CD14-positive monocyte (primary cell): ENCODE measurements around the gene GLI3. TPM values are rescaled to one million over a fixed set of nuclear protein-coding genes. Genes with fewer than 3 reads are reported as not detected.

Experiments
- DNase-seq, 3 donors: peaks; one replicate each; pipeline ENCODE4 v3.0.0-alpha.2; 2011 to 2022
- H2AFZ ChIP-seq: 2 replicates; pipeline ENCODE4 v1.6.0; 2012; ENCODE audit warnings: mild to moderate bottlenecking, low read depth, low read length, inconsistent platforms; ENCODE audit not compliant: insufficient read depth, poor library complexity, severe bottlenecking
- H3K27ac ChIP-seq, 2 donors: 1 replicate in 1 of 2; 2 replicates in 1 of 2; pipeline ENCODE4 v1.5.1; 2012 to 2013; ENCODE audit warnings: low read length in 2 of 2, control low read depth in 1 of 2, inconsistent platforms in 1 of 2, low read depth in 1 of 2, mild to moderate bottlenecking in 1 of 2
- H3K27me3 ChIP-seq, 2 donors: one replicate each; pipeline versions ENCODE4 v1.6.0 to v1.6.1; 2011 to 2013; ENCODE audit warnings: low read length in 2 of 2; ENCODE audit not compliant: control insufficient read depth in 2 of 2, insufficient read depth in 2 of 2
- H3K36me3 ChIP-seq, 2 donors: replicated peaks in 1 of 2; 1 replicate in 1 of 2; 2 replicates in 1 of 2; pipeline versions ENCODE4 v1.5.1 to v1.6.1; 2012 to 2013; ENCODE audit warnings: low read length in 2 of 2, control low read depth in 1 of 2, inconsistent platforms in 1 of 2, mild to moderate bottlenecking in 1 of 2; ENCODE audit not compliant: insufficient read depth in 2 of 2, control insufficient read depth in 1 of 2
- H3K4me1 ChIP-seq, 2 donors: 1 replicate in 1 of 2; 2 replicates in 1 of 2; pipeline versions ENCODE4 v1.5.1 to v1.6.1; 2012 to 2013; ENCODE audit warnings: low read length in 2 of 2, control low read depth in 1 of 2, inconsistent platforms in 1 of 2, mild to moderate bottlenecking in 1 of 2, moderate library complexity in 1 of 2; ENCODE audit not compliant: insufficient read depth in 2 of 2, control insufficient read depth in 1 of 2
- H3K4me2 ChIP-seq: replicated peaks from 2 replicates; pipeline ENCODE3; 2012; ENCODE audit warnings: low read length, moderate library complexity, mild to moderate bottlenecking; ENCODE audit not compliant: poor library complexity, severe bottlenecking; ENCODE audit errors: extremely low read depth
- H3K4me3 ChIP-seq, 3 experiments: fragments of 200-600 bp in 1 of 3; sonication (generic) in 1 of 3; replicated peaks in 1 of 3; 1 replicate in 2 of 3; 2 replicates in 1 of 3; pipeline ENCODE4 v1.5.1; 2011 to 2013; ENCODE audit warnings: low read length in 3 of 3, mild to moderate bottlenecking in 3 of 3, control low read depth in 2 of 3, low read depth in 2 of 3, inconsistent platforms in 1 of 3, moderate library complexity in 1 of 3
- H3K79me2 ChIP-seq: 2 replicates; pipeline ENCODE4 v1.6.0; 2012; ENCODE audit warnings: mild to moderate bottlenecking, control low read depth, inconsistent platforms, low read length, moderate library complexity; ENCODE audit not compliant: insufficient read depth
- H3K9ac ChIP-seq: 2 replicates; pipeline ENCODE4 v1.6.0; 2017; ENCODE audit warnings: low read length, mild to moderate bottlenecking; ENCODE audit not compliant: insufficient read depth, poor library complexity, severe bottlenecking
- H3K9me3 ChIP-seq, 2 donors: replicated peaks in 1 of 2; 1 replicate in 1 of 2; 2 replicates in 1 of 2; pipeline versions ENCODE4 v1.5.1 to v1.6.1; 2012 to 2013; ENCODE audit warnings: low read length in 2 of 2, control low read depth in 1 of 2; ENCODE audit not compliant: control insufficient read depth in 1 of 2, insufficient read depth in 1 of 2
- H4K20me1 ChIP-seq: 2 replicates; pipeline ENCODE4 v1.6.0; 2012; ENCODE audit warnings: mild to moderate bottlenecking, low read length, control low read depth, moderate library complexity; ENCODE audit not compliant: insufficient read depth
- H3K27ac Mint-ChIP-seq, 7 donors: one replicate each; pipeline ENCODE4 v1.8.0; 2020; ENCODE audit warnings: mild to moderate bottlenecking in 7 of 7, mixed read lengths in 7 of 7, moderate library complexity in 6 of 7, inconsistent platforms in 2 of 7
- H3K27me3 Mint-ChIP-seq, 3 donors: one replicate each; pipeline ENCODE4 v1.8.0; 2021 to 2022; ENCODE audit warnings: low read depth in 3 of 3, mild to moderate bottlenecking in 3 of 3, mixed read lengths in 3 of 3, moderate library complexity in 3 of 3, inconsistent platforms in 1 of 3
- H3K36me3 Mint-ChIP-seq, 2 donors: one replicate each; pipeline ENCODE4 v1.8.0; 2020; ENCODE audit warnings: mixed read lengths in 2 of 2, inconsistent platforms in 1 of 2, mild to moderate bottlenecking in 1 of 2
- H3K4me1 Mint-ChIP-seq: one replicate; pipeline ENCODE4 v1.8.0; 2020; ENCODE audit warnings: mild to moderate bottlenecking, mixed read lengths
- H3K4me3 Mint-ChIP-seq, 2 donors: one replicate each; pipeline ENCODE4 v1.8.0; 2020; ENCODE audit warnings: mild to moderate bottlenecking in 2 of 2, mixed read lengths in 2 of 2, moderate library complexity in 1 of 2
- H3K9me3 Mint-ChIP-seq, 7 donors: one replicate each; pipeline ENCODE4 v1.8.0; 2020 to 2022; ENCODE audit warnings: mixed read lengths in 7 of 7, mild to moderate bottlenecking in 6 of 7, moderate library complexity in 6 of 7, inconsistent platforms in 2 of 7
- CTCF ChIP-seq: fragments of 200-600 bp; IDR thresholded peaks from one replicate; pipeline ENCODE4 v1.8.0; 2022; ENCODE audit warnings: antibody characterized with exemption, mild to moderate bottlenecking
- WGBS: methylation state at CpG from one replicate; pipeline ENCODE4 v1.1.5; 2013; ENCODE audit warnings: missing lambda C conversion rate; ENCODE audit not compliant: insufficient coverage; 5-methylcytosine and 5-hydroxymethylcytosine counted together
- intact Hi-C, 2 donors: fragments of 100-400 bp; cut with micrococcal nuclease; formaldehyde crosslinking; loops; one replicate each; pipeline versions ENCODE4 v1.15.0 to v1.15.1; 2023
- polyA plus RNA-seq, 3 donors: library from polyadenylated mRNA; depleted of rRNA in 1 of 3; unstranded in 2 of 3; stranded (reverse) in 1 of 3; fragments of 300-500 nt in 2 of 3; fragments of >200 nt in 1 of 3; fragmentation: Illumina TruSeq in 2 of 3; gene quantifications; 1 replicate in 2 of 3; 2 replicates in 1 of 3; pipeline ENCODE4 v1.2.3, GENCODE V29; 2012 to 2021

GLI3 gene
- polyA plus RNA-seq, 3 donors = not detected

GRCh38 chr7:41969561-41970105 lies 267.4 kb downstream of the GLI3 start:
- Mint-ChIP-seq H3K27me3 (peaks cover 0 to 5% (median 1%) of the 10 kb centered on the region in 3 donors), H3K27ac (no peak overlapping the region), H3K9me3 (peaks cover 0 to 15% (median 7%) of the 10 kb centered on the region in 7 donors), H3K36me3 (no peaks in the 10 kb centered on the region), H3K4me3 (no peak overlapping the region), H3K4me1 (peaks cover 3% of the 10 kb centered on the region)
- Histone ChIP-seq H3K79me2 (no peaks in the 10 kb centered on the region), H3K27ac (no peak overlapping the region), H3K4me1 (no peaks in the 10 kb centered on the region), H3K4me2 (no peak overlapping the region), H3K27me3 (no peaks in the 10 kb centered on the region), H4K20me1 (no peaks in the 10 kb centered on the region), H3K4me3 (no peak overlapping the region), H3K9ac (no peak overlapping the region), H3K9me3 (peaks cover 0 to 8% of the 10 kb centered on the region in 2 donors), H2AFZ (no peak overlapping the region), H3K36me3 (no peaks in the 10 kb centered on the region)
- TF ChIP-seq CTCF = no peak
- no peak for DNase-seq
- intact Hi-C loops = no loop called here
- no CpG with 5 or more reads among the region's 1 CpG for WGBS

- 0% methylated on average over 1 of the region's 3 CpGs for WGBS
- no peaks in the 10 kb centered on the region for H3K27me3 ChIP-seq
- intact Hi-C loops = no loop called here
- Mint-ChIP-seq H3K9me3 (peaks cover 0 to 15% (median 7%) of the 10 kb centered on the region in 7 donors), H3K36me3 (no peaks in the 10 kb centered on the region), H3K4me3 (no peak overlapping the region), H3K27me3 (peaks cover 0 to 8% (median 1%) of the 10 kb centered on the region in 3 donors), H3K4me1 (peaks cover 3% of the 10 kb centered on the region), H3K27ac (no peak overlapping the region)
- H3K27ac ChIP-seq = no peak overlapping the region
- no peak overlapping the region for H3K9ac ChIP-seq
- TF ChIP-seq CTCF = no peak
- H3K4me1 ChIP-seq = no peaks in the 10 kb centered on the region
- no peaks in the 10 kb centered on the region for H3K79me2 ChIP-seq
- no peak for DNase-seq
- H3K36me3 ChIP-seq = no peaks in the 10 kb centered on the region
- no peak overlapping the region for H3K4me2 ChIP-seq
- no peaks in the 10 kb centered on the region for H4K20me1 ChIP-seq
- peaks cover 0 to 8% of the 10 kb centered on the region in 2 donors for H3K9me3 ChIP-seq
- no peak overlapping the region for H3K4me3 ChIP-seq
- no peak overlapping the region for H2AFZ ChIP-seq
Observed at GRCh38 chr7:41967156-41967555, 269.9 kb downstream of the GLI3 start.
